HL-60/S4 treated with retinoic acid at 250 ng/mL for 4 days and 3 days (cell line): ENCODE results near the gene ODAM.
"Not testable (repeated sequence)": the region's sequence is repeated elsewhere in the genome, so short reads cannot be mapped to it uniquely, and the experiment has no call there.

ENCODE experiments used
- in situ Hi-C: fragments of 300-500 bp; cut with MboI; formaldehyde crosslinking; loops from 2 replicates; pipeline ENCODE4 v1.7.0; 2022; ENCODE audit warnings: low sequenced_read_pairs

Gene ODAM

DNA sequence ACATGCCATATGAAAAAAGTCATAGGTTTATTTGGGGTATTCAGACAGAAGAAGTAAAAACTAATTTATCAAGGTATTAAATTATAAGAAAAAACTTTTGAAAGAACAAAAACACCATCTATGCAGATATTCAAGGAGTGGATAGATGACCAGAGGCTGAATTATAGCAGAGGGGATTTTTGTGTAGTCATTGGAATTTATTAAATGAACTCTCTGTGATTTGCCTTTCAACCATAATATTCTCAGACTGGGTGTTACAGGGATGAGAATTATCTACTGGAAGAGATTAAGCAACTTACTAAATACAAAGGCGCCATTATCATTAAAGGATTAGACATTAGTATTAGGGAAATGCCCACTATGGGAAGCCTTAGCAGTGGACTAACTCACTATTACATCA is 21.0 kb downstream of the ODAM start:
- in situ Hi-C loops, result not testable (repeated sequence)

GRCh38 chr4:70221389-70221788 is 25.9 kb downstream of the ODAM start:
- in situ Hi-C loops, result not testable (repeated sequence)

- in situ Hi-C loops, result not testable (repeated sequence)
Observed at GRCh38 chr4:70221818-70222217, 26.3 kb downstream of the ODAM start.

DNA sequence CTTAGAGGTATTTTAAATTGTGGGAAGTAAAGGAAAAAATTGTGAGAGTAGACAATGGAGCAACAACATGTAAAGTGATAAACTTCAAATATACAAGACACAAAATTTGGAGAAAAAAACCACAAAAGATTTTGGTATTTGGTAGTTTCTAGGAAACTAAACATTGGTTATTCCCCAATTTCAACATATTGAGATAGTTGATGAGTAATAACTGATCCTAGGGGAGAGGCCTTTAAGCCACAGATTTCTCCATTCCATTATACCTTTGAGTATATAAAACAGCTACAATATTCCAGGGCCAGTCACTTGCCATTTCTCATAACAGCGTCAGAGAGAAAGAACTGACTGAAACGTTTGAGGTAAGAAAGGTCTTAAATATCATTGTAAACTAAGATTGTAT is 30.3 kb downstream of the ODAM start, which contains the start of gene FDCSP:
TSS of gene FDCSP (plus strand) at position 301 of the 400 bp plus-strand sequence. CDS start 5,071 bp downstream, outside the sequence.
- in situ Hi-C loops, result no loop called here

DNA sequence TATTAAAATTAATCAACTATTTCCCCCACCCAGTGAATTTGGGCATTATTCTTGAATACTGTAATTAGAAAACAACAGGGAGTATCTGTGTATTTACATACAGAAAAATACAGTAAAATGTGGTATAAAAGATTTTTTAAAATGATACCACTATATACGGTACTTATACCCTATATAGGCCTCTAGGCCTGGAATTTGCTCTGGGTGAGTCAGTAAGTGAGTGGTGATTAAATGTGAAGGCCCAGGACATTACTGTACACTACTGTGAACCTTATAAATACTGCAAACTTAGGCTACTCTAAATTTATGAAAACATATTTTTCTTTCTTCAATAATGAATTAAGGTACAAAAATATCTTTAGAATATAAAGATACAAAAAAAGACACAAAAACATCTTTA is 40.6 kb downstream of the ODAM start:
- in situ Hi-C loops, result no loop called here

- in situ Hi-C loops, result no loop called here
Observed at GRCh38 chr4:70239131-70239883, 43.8 kb downstream of the ODAM start.

DNA sequence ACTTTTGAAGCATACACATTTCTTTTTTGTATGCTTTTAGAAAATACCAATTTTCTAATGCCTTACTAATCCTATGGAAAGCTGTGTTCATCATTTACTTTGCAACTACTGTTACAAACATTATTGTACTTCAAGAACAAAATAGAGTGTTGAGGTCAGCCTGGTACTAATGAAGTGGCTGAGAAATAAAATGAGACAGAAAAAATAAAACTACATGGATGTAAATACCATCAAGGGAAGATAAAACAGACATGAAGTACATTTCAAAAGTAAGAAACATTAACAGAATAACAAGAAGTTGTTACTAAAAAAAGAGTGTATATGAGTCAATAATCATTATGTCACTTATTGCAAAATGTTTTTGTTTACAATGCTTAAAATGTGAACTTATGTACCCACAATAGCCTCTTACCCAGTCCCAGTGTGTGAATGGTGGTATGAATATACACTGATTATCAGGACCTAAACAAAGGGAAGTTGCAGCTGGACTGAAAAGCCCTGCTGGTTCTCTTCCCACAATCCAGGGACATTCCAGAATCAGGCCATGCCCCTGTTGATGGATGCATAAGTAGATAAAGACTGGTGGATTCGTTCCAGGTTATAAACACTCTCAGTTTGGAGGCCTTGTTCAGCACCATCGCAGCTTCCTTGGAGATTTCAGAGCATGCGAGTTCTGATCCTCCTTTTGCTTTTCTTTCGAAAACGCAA is 44.5 kb downstream of the ODAM start:
- in situ Hi-C loops, result no loop called here

- in situ Hi-C loops, result not testable (repeated sequence)
Observed at GRCh38 chr4:70242297-70242696, 46.8 kb downstream of the ODAM start, which contains the start of gene CSN3. CSN3 (plus strand) TSS chr4:70242597; CDS start chr4:70244820, 2,223 bp downstream.

DNA sequence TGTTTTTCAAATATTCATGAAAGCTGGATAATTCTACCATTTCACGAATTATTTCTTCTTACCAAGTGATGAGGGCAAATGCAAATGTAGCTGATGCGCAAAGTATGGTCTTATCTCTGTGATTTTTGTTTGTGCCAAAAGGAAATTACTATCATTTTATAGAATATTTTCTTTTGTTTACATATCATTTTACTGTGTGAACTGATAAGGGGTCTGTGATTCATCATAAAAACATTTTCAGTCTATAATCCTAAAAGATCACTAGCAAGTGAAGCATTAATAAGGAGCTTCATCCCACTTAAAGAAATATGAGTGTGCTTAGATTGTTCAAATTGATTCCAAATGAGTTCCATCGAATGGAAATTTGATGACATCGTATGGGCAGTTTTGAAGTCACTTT is 47.6 kb downstream of the ODAM start:
- in situ Hi-C loops, result no loop called here

- in situ Hi-C loops, result no loop called here
Observed at GRCh38 chr4:70251250-70251944, 55.9 kb downstream of the ODAM start.

GRCh38 chr4:70251945-70252277 is 56.4 kb downstream of the ODAM start:
- in situ Hi-C loops, result no loop called here
